ENCODE data around the gene TCF20.

Gene TCF20

GRCh38 chr22:42265321-42265720, 5.1 kb downstream of the TCF20 start:
- H3K4me3 ChIP-seq (ENCODE audit: low read depth, low read length) = no peak overlapping the region
- no peak for DNase-seq (ENCODE audit: low read depth)
- TF ChIP-seq MYC (IDR thresholded peaks at IDR 0.05; ENCODE audit: low read depth, low read length) (no peak), MAX (IDR thresholded peaks at IDR 0.05; ENCODE audit: low read depth, low read length) (no peak)

GRCh38 chr22:42263944-42264343, 6.5 kb downstream of the TCF20 start:
- no peak for DNase-seq (ENCODE audit: low read depth)
- no peak overlapping the region for H3K4me3 ChIP-seq (ENCODE audit: low read depth, low read length)
- TF ChIP-seq POLR2A (IDR thresholded peaks at IDR 0.05; ENCODE audit: extremely low read depth, insufficient read length) (no peak), CTCF (IDR thresholded peaks at IDR 0.05; ENCODE audit: low read depth, low read length) (no peak), MAX (IDR thresholded peaks at IDR 0.05; ENCODE audit: low read depth, low read length) (no peak), MYC (IDR thresholded peaks at IDR 0.05; ENCODE audit: low read depth, low read length) (no peak)

GRCh38 chr22:42262964-42263363, 7.5 kb downstream of the TCF20 start:
- no peak overlapping the region for H3K4me3 ChIP-seq (ENCODE audit: low read depth, low read length)
- TF ChIP-seq MYC (IDR thresholded peaks at IDR 0.05; ENCODE audit: low read depth, low read length) (no peak), MAX (IDR thresholded peaks at IDR 0.05; ENCODE audit: low read depth, low read length) (no peak), POLR2A (IDR thresholded peaks at IDR 0.05; ENCODE audit: extremely low read depth, insufficient read length) (no peak), CTCF (IDR thresholded peaks at IDR 0.05; ENCODE audit: low read depth, low read length) (no peak)
- DNase-seq (ENCODE audit: low read depth) = no peak

- H3K4me3 ChIP-seq (ENCODE audit: low read depth, low read length) = no peak overlapping the region
- no peak for DNase-seq (ENCODE audit: low read depth)
- TF ChIP-seq MAX (IDR thresholded peaks at IDR 0.05; ENCODE audit: low read depth, low read length) = no peak
- TF ChIP-seq CTCF (IDR thresholded peaks at IDR 0.05; ENCODE audit: low read depth, low read length) = no peak
- no peak for TF ChIP-seq POLR2A (IDR thresholded peaks at IDR 0.05; ENCODE audit: extremely low read depth, insufficient read length)
- TF ChIP-seq MYC (IDR thresholded peaks at IDR 0.05; ENCODE audit: low read depth, low read length) = no peak
Measured at GRCh38 chr22:42261296-42261695, 9.2 kb downstream of the TCF20 start.

GRCh38 chr22:42258126-42258525, 12.3 kb downstream of the TCF20 start:
- no peak for DNase-seq (ENCODE audit: low read depth)
- no peak overlapping the region for H3K4me3 ChIP-seq (ENCODE audit: low read depth, low read length)
- TF ChIP-seq CTCF (IDR thresholded peaks at IDR 0.05; ENCODE audit: low read depth, low read length) = no peak
- no peak for TF ChIP-seq MYC (IDR thresholded peaks at IDR 0.05; ENCODE audit: low read depth, low read length)
- no peak for TF ChIP-seq MAX (IDR thresholded peaks at IDR 0.05; ENCODE audit: low read depth, low read length)
- TF ChIP-seq POLR2A (IDR thresholded peaks at IDR 0.05; ENCODE audit: extremely low read depth, insufficient read length) = no peak

GRCh38 chr22:42257386-42257785, 13.1 kb downstream of the TCF20 start:
- no peak for TF ChIP-seq MYC (IDR thresholded peaks at IDR 0.05; ENCODE audit: low read depth, low read length)
- TF ChIP-seq CTCF (IDR thresholded peaks at IDR 0.05; ENCODE audit: low read depth, low read length) = no peak
- TF ChIP-seq MAX (IDR thresholded peaks at IDR 0.05; ENCODE audit: low read depth, low read length) = no peak
- no peak for TF ChIP-seq POLR2A (IDR thresholded peaks at IDR 0.05; ENCODE audit: extremely low read depth, insufficient read length)
- DNase-seq (ENCODE audit: low read depth) = no peak

More at GRCh38 chr22:42257386-42257785, 13.1 kb downstream of the TCF20 start:
- H3K4me3 ChIP-seq (ENCODE audit: low read depth, low read length) = no peak overlapping the region
